ENCODE data around the gene MYO1B. TPM values are rescaled to one million over a fixed set of nuclear protein-coding genes. Genes with fewer than 3 reads are reported as not detected.

MYO1B gene
- total and polyA plus RNA-seq, 2 experiments from 2014 or later = 26.4 to 70.6 TPM

DNA sequence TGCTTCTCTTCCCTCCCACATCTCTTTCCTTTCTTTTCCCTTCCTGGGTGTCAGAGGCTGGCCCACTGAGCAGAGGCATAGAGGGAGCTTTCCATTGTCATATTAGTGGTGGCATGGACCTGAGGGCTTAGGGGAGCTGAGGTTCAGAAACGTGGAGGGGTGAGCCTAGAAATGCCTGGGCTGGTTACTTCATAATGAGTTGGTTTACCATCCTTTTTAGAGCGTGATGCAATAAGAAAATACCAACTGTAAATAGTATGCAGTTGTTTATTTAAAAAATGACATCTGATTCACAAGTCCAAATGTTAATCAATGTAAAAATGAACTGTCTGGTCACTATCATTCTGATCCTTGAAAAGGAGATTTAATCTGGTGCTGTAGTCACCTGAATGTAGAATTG is 46.3 kb downstream of the MYO1B start:
- Histone ChIP-seq H3F3A (replicated peaks; ENCODE audit: low read depth) (no peaks in the 10 kb centered on the region), H4K20me1 (replicated peaks; ENCODE audit: insufficient read depth) (peaks cover 7% of the 10 kb centered on the region), H3K4me3 (no peak overlapping the region), H3K36me3 (ENCODE audit: insufficient read depth) (no peaks in the 10 kb centered on the region), H3K4me1 (ENCODE audit: insufficient read depth) (peaks cover 24% of the 10 kb centered on the region), H3K27me3 (ENCODE audit: insufficient read depth) (no peaks in the 10 kb centered on the region), H2AFZ (no peak overlapping the region), H3K79me2 (replicated peaks; ENCODE audit: insufficient read depth) (peaks cover 81% of the 10 kb centered on the region), H3K27ac (ENCODE audit: low read depth) (0 out of 2 replicates have a peak overlapping the region, but pooled peaks have one; percentile 34), H3K9me2 (ENCODE audit: insufficient read depth) (no peaks in the 10 kb centered on the region), H3K4me2 (no peak overlapping the region)
- H3K4me3 Mint-ChIP-seq = no peak overlapping the region
- TF ChIP-seq EZH2phosphoT487 (IDR thresholded peaks at IDR 0.05; ENCODE audit: unreplicated experiment) = no peak
- TF ChIP-seq ZNF331 (CRISPR knock-in tag; IDR thresholded peaks at IDR 0.05; ENCODE audit: low read depth) = no peak
- no peak for TF ChIP-seq STAT1 (IDR thresholded peaks at IDR 0.05; ENCODE audit: unreplicated experiment)
- TF ChIP-seq EZH2 (IDR thresholded peaks at IDR 0.05; ENCODE audit: low read depth, unreplicated experiment) = no peak
- TF ChIP-seq JUNB (IDR thresholded peaks at IDR 0.05; ENCODE audit: unreplicated experiment) = no peak
- TF ChIP-seq ZNF114 (CRISPR knock-in tag; IDR thresholded peaks at IDR 0.05) = no peak
- H3K27me3 Mint-ChIP-seq (ENCODE audit: insufficient read depth, low read depth, poor library complexity) = no peaks in the 10 kb centered on the region
- no peak for DNase-seq (ENCODE audit: low spot score)
- H3K36me3 Mint-ChIP-seq (ENCODE audit: low read depth) = peaks cover 3% of the 10 kb centered on the region; the same call in 1 of the 3 replicates
- H3K9me3 Mint-ChIP-seq = no peaks in the 10 kb centered on the region
- peaks cover 43% of the 10 kb centered on the region for H3K4me1 Mint-ChIP-seq
- peak overlapping the region; percentile 25; the same call in 1 of the 2 replicates for H3K27ac Mint-ChIP-seq
- ATAC-seq = no peak

- H3K4me1 Mint-ChIP-seq = peaks cover 40% of the 10 kb centered on the region
- Histone ChIP-seq H3K36me3 (ENCODE audit: insufficient read depth) (no peaks in the 10 kb centered on the region), H2AFZ (no peak overlapping the region), H3K4me3 (no peak overlapping the region), H3K27me3 (ENCODE audit: insufficient read depth) (no peaks in the 10 kb centered on the region), H4K20me1 (replicated peaks; ENCODE audit: insufficient read depth) (peaks cover 7% of the 10 kb centered on the region), H3K4me2 (no peak overlapping the region), H3K27ac (ENCODE audit: low read depth) (no peak overlapping the region), H3F3A (replicated peaks; ENCODE audit: low read depth) (no peaks in the 10 kb centered on the region), H3K9me2 (ENCODE audit: insufficient read depth) (no peaks in the 10 kb centered on the region), H3K4me1 (ENCODE audit: insufficient read depth) (peaks cover 24% of the 10 kb centered on the region), H3K79me2 (replicated peaks; ENCODE audit: insufficient read depth) (peaks cover 83% of the 10 kb centered on the region)
- ATAC-seq = no peak
- no peaks in the 10 kb centered on the region for H3K9me3 Mint-ChIP-seq
- peaks cover 3% of the 10 kb centered on the region; the same call in 1 of the 3 replicates for H3K36me3 Mint-ChIP-seq (ENCODE audit: low read depth)
- 0 out of 2 replicates have a peak overlapping the region, but pooled peaks have one; percentile 4 for H3K27ac Mint-ChIP-seq
- no peaks in the 10 kb centered on the region for H3K27me3 Mint-ChIP-seq (ENCODE audit: insufficient read depth, low read depth, poor library complexity)
- no peak overlapping the region for H3K4me3 Mint-ChIP-seq
- no peak for DNase-seq (ENCODE audit: low spot score)
- no peak for TF ChIP-seq CREB1 (CRISPR knock-in tag; IDR thresholded peaks at IDR 0.05; ENCODE audit: low read depth)
- no peak for TF ChIP-seq EZH2 (IDR thresholded peaks at IDR 0.05; ENCODE audit: low read depth, unreplicated experiment)
- TF ChIP-seq NANOG (IDR thresholded peaks at IDR 0.05; ENCODE audit: borderline replicate concordance) = no peak
- TF ChIP-seq REST (IDR thresholded peaks at IDR 0.05; ENCODE audit: unreplicated experiment) = no peak
- TF ChIP-seq STAT1 (IDR thresholded peaks at IDR 0.05; ENCODE audit: unreplicated experiment) = no peak
- TF ChIP-seq, protein P1, sequence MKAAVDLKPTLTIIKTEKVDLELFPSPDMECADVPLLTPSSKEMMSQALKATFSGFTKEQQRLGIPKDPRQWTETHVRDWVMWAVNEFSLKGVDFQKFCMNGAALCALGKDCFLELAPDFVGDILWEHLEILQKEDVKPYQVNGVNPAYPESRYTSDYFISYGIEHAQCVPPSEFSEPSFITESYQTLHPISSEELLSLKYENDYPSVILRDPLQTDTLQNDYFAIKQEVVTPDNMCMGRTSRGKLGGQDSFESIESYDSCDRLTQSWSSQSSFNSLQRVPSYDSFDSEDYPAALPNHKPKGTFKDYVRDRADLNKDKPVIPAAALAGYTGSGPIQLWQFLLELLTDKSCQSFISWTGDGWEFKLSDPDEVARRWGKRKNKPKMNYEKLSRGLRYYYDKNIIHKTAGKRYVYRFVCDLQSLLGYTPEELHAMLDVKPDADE (IDR thresholded peaks at IDR 0.05) = no peak
- no peak for TF ChIP-seq CTCF (conservative IDR thresholded peaks at IDR 0.05; ENCODE audit: low read depth in 2 of 2)
- no peak for TF ChIP-seq EZH2phosphoT487 (IDR thresholded peaks at IDR 0.05; ENCODE audit: unreplicated experiment)
- TF ChIP-seq ZNF114 (CRISPR knock-in tag; IDR thresholded peaks at IDR 0.05) = no peak
These were observed 47.7 kb downstream of the MYO1B start for GRCh38 chr2:191292869-191293268.
